ENCODE data around the gene GDF10. TPM values are rescaled to one million over a fixed set of nuclear protein-coding genes. Genes with fewer than 3 reads are reported as not detected.

Gene GDF10
- total and polyA plus RNA-seq, 2 experiments from 2014 or later: 2.5 to 5.7 TPM

DNA sequence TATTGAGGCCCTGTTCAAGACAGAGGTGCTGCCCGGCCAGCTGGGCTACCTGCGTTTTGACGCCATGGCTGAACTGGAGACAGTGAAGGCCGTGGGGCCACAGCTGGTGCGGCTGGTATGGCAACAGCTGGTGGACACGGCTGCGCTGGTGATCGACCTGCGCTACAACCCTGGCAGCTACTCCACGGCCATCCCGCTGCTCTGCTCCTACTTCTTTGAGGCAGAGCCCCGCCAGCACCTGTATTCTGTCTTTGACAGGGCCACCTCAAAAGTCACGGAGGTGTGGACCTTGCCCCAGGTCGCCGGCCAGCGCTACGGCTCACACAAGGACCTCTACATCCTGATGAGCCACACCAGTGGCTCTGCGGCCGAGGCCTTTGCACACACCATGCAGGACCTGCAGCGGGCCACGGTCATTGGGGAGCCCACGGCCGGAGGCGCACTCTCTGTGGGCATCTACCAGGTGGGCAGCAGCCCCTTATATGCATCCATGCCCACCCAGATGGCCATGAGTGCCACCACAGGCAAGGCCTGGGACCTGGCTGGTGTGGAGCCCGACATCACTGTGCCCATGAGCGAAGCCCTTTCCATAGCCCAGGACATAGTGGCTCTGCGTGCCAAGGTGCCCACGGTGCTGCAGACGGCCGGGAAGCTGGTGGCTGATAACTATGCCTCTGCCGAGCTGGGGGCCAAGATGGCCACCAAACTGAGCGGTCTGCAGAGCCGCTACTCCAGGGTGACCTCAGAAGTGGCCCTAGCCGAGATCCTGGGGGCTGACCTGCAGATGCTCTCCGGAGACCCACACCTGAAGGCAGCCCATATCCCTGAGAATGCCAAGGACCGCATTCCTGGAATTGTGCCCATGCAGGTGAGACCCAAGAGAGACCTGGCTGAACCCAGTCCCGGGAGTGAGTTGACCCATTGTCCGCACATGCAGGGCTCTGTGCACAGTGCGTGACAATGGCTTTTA lies 51.0 kb downstream of the GDF10 start:
- H3K79me2 ChIP-seq: no peaks in the 10 kb centered on the region
- H3K4me1 ChIP-seq (ENCODE audit: insufficient read depth): peaks cover 6% of the 10 kb centered on the region
- H3K36me3 ChIP-seq (replicated peaks; ENCODE audit: insufficient read depth, low read depth): no peaks in the 10 kb centered on the region
- H4K20me1 ChIP-seq (ENCODE audit: insufficient read depth, poor library complexity, severe bottlenecking): no peaks in the 10 kb centered on the region
- no peaks in the 10 kb centered on the region for H3K9me3 ChIP-seq (ENCODE audit: low read depth)
- H2AFZ ChIP-seq: no peak overlapping the region
- 96% methylated on average over 39 of the region's 39 CpGs for WGBS (ENCODE audit: low lambda C conversion rate, missing lambda C conversion rate)
- no peaks in the 10 kb centered on the region for H3K27me3 ChIP-seq
- no peak overlapping the region for H3K4me3 ChIP-seq
- H3K4me2 ChIP-seq: no peak overlapping the region
- no peak overlapping the region for H3K27ac ChIP-seq
- TF ChIP-seq EZH2phosphoT487 (IDR thresholded peaks at IDR 0.05; ENCODE audit: low read depth, severe bottlenecking, unreplicated experiment) (no peak), EZH2 (IDR thresholded peaks at IDR 0.05; ENCODE audit: borderline replicate concordance) (no peak)
- TF ChIP-seq, protein P1, sequence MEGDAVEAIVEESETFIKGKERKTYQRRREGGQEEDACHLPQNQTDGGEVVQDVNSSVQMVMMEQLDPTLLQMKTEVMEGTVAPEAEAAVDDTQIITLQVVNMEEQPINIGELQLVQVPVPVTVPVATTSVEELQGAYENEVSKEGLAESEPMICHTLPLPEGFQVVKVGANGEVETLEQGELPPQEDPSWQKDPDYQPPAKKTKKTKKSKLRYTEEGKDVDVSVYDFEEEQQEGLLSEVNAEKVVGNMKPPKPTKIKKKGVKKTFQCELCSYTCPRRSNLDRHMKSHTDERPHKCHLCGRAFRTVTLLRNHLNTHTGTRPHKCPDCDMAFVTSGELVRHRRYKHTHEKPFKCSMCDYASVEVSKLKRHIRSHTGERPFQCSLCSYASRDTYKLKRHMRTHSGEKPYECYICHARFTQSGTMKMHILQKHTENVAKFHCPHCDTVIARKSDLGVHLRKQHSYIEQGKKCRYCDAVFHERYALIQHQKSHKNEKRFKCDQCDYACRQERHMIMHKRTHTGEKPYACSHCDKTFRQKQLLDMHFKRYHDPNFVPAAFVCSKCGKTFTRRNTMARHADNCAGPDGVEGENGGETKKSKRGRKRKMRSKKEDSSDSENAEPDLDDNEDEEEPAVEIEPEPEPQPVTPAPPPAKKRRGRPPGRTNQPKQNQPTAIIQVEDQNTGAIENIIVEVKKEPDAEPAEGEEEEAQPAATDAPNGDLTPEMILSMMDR (IDR thresholded peaks at IDR 0.05; ENCODE audit: poor library complexity): no peak
- H3K9me2 ChIP-seq (replicated peaks; ENCODE audit: insufficient read depth): no peaks in the 10 kb centered on the region
- DNase-seq (ENCODE audit: low spot score): no peak

DNA sequence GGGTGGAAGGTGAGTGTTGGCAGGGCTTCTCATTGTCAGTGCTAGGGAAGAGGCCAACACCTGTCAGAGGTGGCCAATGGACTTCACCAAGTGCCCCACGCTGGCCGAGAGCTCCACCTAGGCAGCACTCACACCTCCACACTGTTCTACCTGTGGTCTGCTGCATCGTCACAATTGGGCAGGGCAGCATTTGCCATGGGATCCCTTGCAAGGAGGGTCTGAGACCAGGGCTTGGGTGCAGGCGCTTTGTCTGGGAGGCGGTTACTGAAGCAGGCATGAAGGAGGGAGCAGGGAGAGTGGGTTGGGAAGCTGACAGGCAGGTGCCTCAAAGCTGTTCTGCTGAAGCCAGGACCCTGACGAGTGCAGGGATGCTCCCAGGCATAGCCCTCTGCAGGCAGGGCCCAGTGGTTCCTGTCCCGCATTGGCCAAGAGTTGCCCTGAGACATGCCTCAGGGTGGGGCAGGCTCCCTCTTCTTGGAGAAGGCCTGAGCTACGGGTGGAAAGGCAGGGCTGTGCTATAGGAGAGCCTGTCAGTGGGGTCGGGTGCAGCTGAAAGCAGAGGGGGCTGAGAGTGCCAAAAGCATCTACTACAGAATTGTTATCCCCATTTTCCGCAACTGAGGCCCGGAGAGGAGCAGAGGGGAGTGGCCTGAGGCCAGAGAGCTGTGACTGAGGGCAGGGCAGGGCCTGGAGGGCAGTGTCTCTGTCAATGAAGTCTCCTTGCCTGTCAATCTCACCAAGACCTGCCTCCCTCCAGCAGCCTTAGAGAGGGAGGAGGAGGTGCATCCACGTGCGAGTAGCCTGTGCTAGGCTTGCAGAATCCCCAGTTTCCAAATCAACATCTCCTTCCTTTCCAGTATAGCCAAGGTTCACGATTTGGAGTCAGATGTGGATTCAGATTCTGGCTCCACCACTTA lies 52.2 kb downstream of the GDF10 start:
- WGBS (ENCODE audit: low lambda C conversion rate, missing lambda C conversion rate): 83% methylated on average over 14 of the region's 14 CpGs
- no peak overlapping the region for H2AFZ ChIP-seq
- no peaks in the 10 kb centered on the region for H3K9me3 ChIP-seq (ENCODE audit: low read depth)
- H3K4me2 ChIP-seq: no peak overlapping the region
- no peaks in the 10 kb centered on the region for H4K20me1 ChIP-seq (ENCODE audit: insufficient read depth, poor library complexity, severe bottlenecking)
- no peaks in the 10 kb centered on the region for H3K79me2 ChIP-seq
- DNase-seq (ENCODE audit: low spot score): no peak
- H3K27ac ChIP-seq: no peak overlapping the region
- H3K27me3 ChIP-seq: no peaks in the 10 kb centered on the region
- TF ChIP-seq EZH2 (IDR thresholded peaks at IDR 0.05; ENCODE audit: borderline replicate concordance): no peak
- TF ChIP-seq EZH2phosphoT487 (IDR thresholded peaks at IDR 0.05; ENCODE audit: low read depth, severe bottlenecking, unreplicated experiment): no peak
- TF ChIP-seq, protein P1 (IDR thresholded peaks at IDR 0.05; ENCODE audit: poor library complexity): no peak
- H3K36me3 ChIP-seq (replicated peaks; ENCODE audit: insufficient read depth, low read depth): no peaks in the 10 kb centered on the region
- H3K9me2 ChIP-seq (replicated peaks; ENCODE audit: insufficient read depth): no peaks in the 10 kb centered on the region
- no peaks in the 10 kb centered on the region for H3K4me1 ChIP-seq (ENCODE audit: insufficient read depth)
- no peak overlapping the region for H3K4me3 ChIP-seq

DNA sequence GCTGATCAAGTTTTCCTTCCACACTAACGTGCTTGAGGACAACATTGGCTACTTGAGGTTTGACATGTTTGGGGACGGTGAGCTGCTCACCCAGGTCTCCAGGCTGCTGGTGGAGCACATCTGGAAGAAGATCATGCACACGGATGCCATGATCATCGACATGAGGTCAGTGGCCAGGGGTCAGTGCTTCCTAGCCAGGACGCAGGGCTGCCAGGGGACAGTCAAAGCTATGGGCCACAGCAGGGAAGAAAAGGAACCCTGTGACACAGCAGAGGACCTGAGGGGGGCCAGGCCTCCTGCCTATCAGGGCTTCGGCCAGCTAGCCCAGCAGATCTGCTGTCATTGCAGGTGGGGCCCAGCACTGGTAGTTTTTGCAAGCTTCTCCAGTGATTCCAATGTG lies 53.4 kb downstream of the GDF10 start:
- WGBS (ENCODE audit: low lambda C conversion rate, missing lambda C conversion rate): 97% methylated on average over 6 of the region's 6 CpGs
- Histone ChIP-seq H4K20me1 (ENCODE audit: insufficient read depth, poor library complexity, severe bottlenecking) (no peaks in the 10 kb centered on the region), H3K79me2 (no peaks in the 10 kb centered on the region), H3K9me2 (replicated peaks; ENCODE audit: insufficient read depth) (no peaks in the 10 kb centered on the region), H3K27ac (no peak overlapping the region), H3K9me3 (ENCODE audit: low read depth) (no peaks in the 10 kb centered on the region), H3K4me2 (no peak overlapping the region), H3K4me1 (ENCODE audit: insufficient read depth) (no peaks in the 10 kb centered on the region), H3K36me3 (replicated peaks; ENCODE audit: insufficient read depth, low read depth) (no peaks in the 10 kb centered on the region), H2AFZ (no peak overlapping the region), H3K4me3 (no peak overlapping the region), H3K27me3 (no peaks in the 10 kb centered on the region)
- DNase-seq (ENCODE audit: low spot score): no peak
- TF ChIP-seq, protein P1 (IDR thresholded peaks at IDR 0.05; ENCODE audit: poor library complexity): no peak
- TF ChIP-seq EZH2phosphoT487 (IDR thresholded peaks at IDR 0.05; ENCODE audit: low read depth, severe bottlenecking, unreplicated experiment) (no peak), EZH2 (IDR thresholded peaks at IDR 0.05; ENCODE audit: borderline replicate concordance) (no peak)
